Omental fat pad (tissue), 4 donors: ENCODE measurements around the gene DUSP8. TPM values are rescaled to one million over a fixed set of nuclear protein-coding genes. Genes with fewer than 3 reads are reported as not detected.

Experiments
- ATAC-seq: fragments of 150-250 bp; one replicate; pipeline ENCODE4 v1.9.1; 2016; ENCODE audit warnings: mild to moderate bottlenecking, moderate library complexity; ENCODE audit not compliant: low FRiP score
- DNase-seq: peaks from one replicate; pipeline ENCODE4 v3.0.0-alpha.2; 2019; ENCODE audit warnings: low spot score
- CTCF ChIP-seq, 3 donors: fragments of 450-650 bp; IDR thresholded peaks; one replicate each; pipeline ENCODE4 v1.5.1; 2016 to 2017; ENCODE audit warnings: antibody characterized with exemption in 3 of 3, mild to moderate bottlenecking in 3 of 3, moderate library complexity in 2 of 3
- total RNA-seq, 4 donors: library from RNA; depleted of rRNA; stranded (reverse); fragments of >200 nt; gene quantifications; one replicate each; pipeline ENCODE4 v1.1.0, GENCODE V29; 2016

Gene DUSP8
- total RNA-seq, 4 donors from 2014 or later = 0.47 to 5.6 (median 4.0) TPM

- DNase-seq (no peak), ATAC-seq (no peak)
- no peak for TF ChIP-seq CTCF (IDR thresholded peaks at IDR 0.05)
Measured at GRCh38 chr11:1546077-1546535, 26.0 kb downstream of the DUSP8 start.

- TF ChIP-seq CTCF (IDR thresholded peaks at IDR 0.05) = no peak
- DNase-seq (no peak), ATAC-seq (no peak)
Measured at GRCh38 chr11:1545432-1545831, 26.6 kb downstream of the DUSP8 start.

- no peak for ATAC-seq
- no peak for DNase-seq
- no peak for TF ChIP-seq CTCF (IDR thresholded peaks at IDR 0.05)
Measured at GRCh38 chr11:1544536-1544935, 27.5 kb downstream of the DUSP8 start.

GRCh38 chr11:1543606-1544263, 28.3 kb downstream of the DUSP8 start:
- ATAC-seq (no peak), DNase-seq (no peak)
- TF ChIP-seq CTCF (IDR thresholded peaks at IDR 0.05) = no peak

- DNase-seq = no peak
- no peak for TF ChIP-seq CTCF (IDR thresholded peaks at IDR 0.05)
- ATAC-seq = no peak
Measured at GRCh38 chr11:1542267-1542666, 29.8 kb downstream of the DUSP8 start.

- TF ChIP-seq CTCF (IDR thresholded peaks at IDR 0.05) = no peak
- ATAC-seq = no peak
- DNase-seq = no peak
Measured at GRCh38 chr11:1541474-1542204, 30.4 kb downstream of the DUSP8 start.

GRCh38 chr11:1540074-1540473, 32.0 kb downstream of the DUSP8 start:
- DNase-seq (no peak), ATAC-seq (no peak)
- no peak for TF ChIP-seq CTCF (IDR thresholded peaks at IDR 0.05)
